ENCODE results near the gene RAPGEF1.

Gene RAPGEF1

DNA sequence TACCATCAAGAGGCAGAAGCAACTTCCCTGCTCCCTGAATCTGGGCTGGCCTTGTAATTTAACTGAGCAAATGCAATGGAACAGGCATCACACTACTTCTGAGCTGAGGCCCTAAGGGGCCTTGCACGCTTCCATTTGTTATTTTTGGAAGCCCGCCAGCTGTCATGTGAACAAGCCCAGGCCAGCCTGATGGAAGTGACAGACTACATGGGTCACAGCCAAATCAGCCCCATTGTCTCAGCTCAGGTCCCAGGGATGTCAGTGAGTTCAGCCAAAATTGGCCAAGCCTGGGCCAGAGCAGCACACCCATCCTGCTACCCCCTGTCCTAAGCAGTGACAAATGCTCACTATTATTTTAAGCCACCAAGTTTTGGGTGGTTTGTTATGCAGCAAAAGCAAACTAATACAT is 121.8 kb downstream of the RAPGEF1 start:
- TF ChIP-seq ZFX (IDR thresholded peaks at IDR 0.05; ENCODE audit: borderline replicate concordance), result no peak
- no peak for TF ChIP-seq CTCF (IDR thresholded peaks at IDR 0.05)
- no peak overlapping the region for H3K27ac ChIP-seq

DNA sequence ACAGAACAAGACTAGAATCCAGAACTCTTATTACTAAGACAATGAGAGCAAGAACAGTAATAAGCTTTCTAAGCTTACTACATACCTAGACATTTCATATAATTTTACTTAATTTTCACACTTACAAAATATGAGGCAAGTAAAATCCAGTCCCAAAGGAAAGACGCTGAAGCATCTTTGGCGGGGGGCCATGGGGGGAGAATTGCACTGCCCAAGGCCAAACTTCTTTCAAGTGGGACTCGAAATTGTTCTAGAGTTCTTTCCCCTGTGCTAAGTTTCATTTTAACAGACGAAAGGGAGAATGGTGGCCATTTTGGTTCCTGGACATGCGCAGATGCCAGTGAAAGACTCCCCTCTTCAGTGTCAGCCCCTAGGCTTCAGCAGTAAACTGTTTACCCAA is 122.3 kb downstream of the RAPGEF1 start:
- TF ChIP-seq CTCF (IDR thresholded peaks at IDR 0.05), result no peak
- TF ChIP-seq ZFX (IDR thresholded peaks at IDR 0.05; ENCODE audit: borderline replicate concordance), result no peak
- H3K27ac ChIP-seq, result no peak overlapping the region

DNA sequence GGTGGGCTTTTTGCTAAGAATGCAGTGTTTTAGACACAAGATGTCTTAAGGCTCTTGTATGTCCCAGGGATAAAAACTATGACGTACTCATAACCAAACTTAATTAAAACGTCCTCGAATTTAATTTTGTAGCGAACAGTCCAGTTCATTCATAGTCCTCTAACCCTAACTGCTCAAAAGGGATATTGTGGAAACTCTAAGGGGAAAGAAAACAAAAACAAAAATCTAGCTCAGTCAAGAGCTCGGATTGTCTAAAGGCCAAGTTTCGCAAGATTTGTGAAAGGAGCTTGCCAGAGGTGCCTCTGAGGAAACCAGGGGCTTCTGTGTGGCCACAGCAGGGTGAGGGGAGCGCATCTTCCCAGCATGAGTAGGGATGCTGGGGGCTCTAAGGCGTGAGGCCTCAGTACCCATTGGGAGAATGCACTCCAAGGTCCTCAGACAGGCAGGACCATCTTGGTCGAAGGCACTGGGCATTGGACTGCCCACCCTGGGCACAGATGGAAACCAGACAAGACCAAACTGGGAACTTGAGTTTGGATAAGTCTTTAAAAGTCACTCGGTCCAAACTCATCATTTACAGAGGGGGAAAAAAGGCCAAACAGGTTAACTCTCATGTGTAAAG is 122.8 kb downstream of the RAPGEF1 start:
- H3K27ac ChIP-seq, result no peak overlapping the region
- TF ChIP-seq ZFX (IDR thresholded peaks at IDR 0.05; ENCODE audit: borderline replicate concordance) (no peak), CTCF (IDR thresholded peaks at IDR 0.05) (no peak)

- no peak overlapping the region for H3K27ac ChIP-seq
- TF ChIP-seq ZFX (IDR thresholded peaks at IDR 0.05; ENCODE audit: borderline replicate concordance), result no peak
- TF ChIP-seq CTCF (IDR thresholded peaks at IDR 0.05), result no peak
These were observed 125.4 kb downstream of the RAPGEF1 start for GRCh38 chr9:131614340-131614915.

GRCh38 chr9:131613921-131614320 is 126.0 kb downstream of the RAPGEF1 start:
- TF ChIP-seq CTCF (IDR thresholded peaks at IDR 0.05), result no peak
- no peak for TF ChIP-seq ZFX (IDR thresholded peaks at IDR 0.05; ENCODE audit: borderline replicate concordance)
- H3K27ac ChIP-seq, result no peak overlapping the region

GRCh38 chr9:131612851-131613250 is 127.0 kb downstream of the RAPGEF1 start:
- TF ChIP-seq ZFX (IDR thresholded peaks at IDR 0.05; ENCODE audit: borderline replicate concordance), result no peak
- no peak for TF ChIP-seq CTCF (IDR thresholded peaks at IDR 0.05)
- no peak overlapping the region for H3K27ac ChIP-seq

DNA sequence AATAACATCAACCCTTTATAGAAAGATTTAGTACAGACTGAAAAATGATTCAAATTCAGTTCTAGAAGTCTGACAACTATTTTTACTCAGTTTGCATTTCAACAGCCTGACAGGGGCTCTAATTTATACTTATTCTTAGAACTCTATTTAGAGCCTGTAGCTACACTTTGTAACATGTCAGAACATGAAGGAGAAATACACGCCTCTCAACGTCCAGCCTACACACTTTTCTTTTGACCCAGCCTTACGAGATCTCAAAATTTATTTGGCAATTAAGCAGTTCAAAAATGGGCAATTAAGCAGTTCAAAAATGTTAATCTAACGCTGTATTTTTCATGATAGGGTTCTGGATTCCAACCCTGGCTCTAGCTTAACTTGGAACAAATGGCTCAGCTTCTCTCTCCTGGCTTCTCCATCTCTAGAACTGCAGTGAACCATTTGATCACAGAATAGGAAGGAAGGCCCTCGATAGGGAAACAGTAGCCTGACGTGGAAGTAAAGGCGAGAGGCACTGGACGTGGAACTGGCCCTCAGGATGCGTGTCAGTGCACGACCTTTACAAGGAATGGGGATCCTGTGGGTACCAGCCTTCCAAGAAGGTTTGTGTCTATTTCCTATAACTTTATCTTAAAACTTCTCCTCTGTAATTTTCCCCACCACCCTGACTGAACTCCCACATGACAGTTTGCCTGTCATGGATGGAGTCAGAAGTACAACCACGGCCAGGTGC is 128.1 kb downstream of the RAPGEF1 start:
- TF ChIP-seq ZFX (IDR thresholded peaks at IDR 0.05; ENCODE audit: borderline replicate concordance) (no peak), CTCF (IDR thresholded peaks at IDR 0.05) (no peak)
- H3K27ac ChIP-seq, result no peak overlapping the region

Measured in 22Rv1 (cell line).